ENCODE measurements around the gene DYNC1LI1.
A peak's percentile ranks its signal among the peaks of the same experiment; 100 is the strongest.
"Not testable (repeated sequence)": the region's sequence is repeated elsewhere in the genome, so short reads cannot be mapped to it uniquely, and the experiment has no call there.

Gene DYNC1LI1

GRCh38 chr3:32578669-32579068 is 8.0 kb upstream of the DYNC1LI1 start:
- not testable (repeated sequence) for DNase-seq

- DNase-seq, result peak; percentile 23
Measured at GRCh38 chr3:32577581-32578556, 7.2 kb upstream of the DYNC1LI1 start.

- no peak for DNase-seq
Measured at GRCh38 chr3:32577174-32577573, 6.5 kb upstream of the DYNC1LI1 start.

- DNase-seq, result no peak
Measured at GRCh38 chr3:32575451-32576113, 4.9 kb upstream of the DYNC1LI1 start.

- DNase-seq, result no peak
Measured at GRCh38 chr3:32571192-32571485, 481 bp upstream of the DYNC1LI1 start.

- DNase-seq, result peak; percentile 34
Measured at GRCh38 chr3:32569540-32570420, 878 bp downstream of the DYNC1LI1 start.

GRCh38 chr3:32568953-32569352 is 1.7 kb downstream of the DYNC1LI1 start:
- DNase-seq, result no peak

- no peak for DNase-seq
Measured at GRCh38 chr3:32564195-32564594, 6.5 kb downstream of the DYNC1LI1 start.

- DNase-seq, result no peak
Measured at GRCh38 chr3:32562640-32563039, 8.0 kb downstream of the DYNC1LI1 start.

- no peak for DNase-seq
Measured at GRCh38 chr3:32557640-32558352, 12.9 kb downstream of the DYNC1LI1 start.

- DNase-seq, result no peak
Measured at GRCh38 chr3:32556332-32556731, 14.3 kb downstream of the DYNC1LI1 start.

- no peak for DNase-seq
Measured at GRCh38 chr3:32553973-32554372, 16.7 kb downstream of the DYNC1LI1 start.

GRCh38 chr3:32553459-32553858 is 17.2 kb downstream of the DYNC1LI1 start:
- DNase-seq, result no peak

GRCh38 chr3:32552013-32552412 is 18.6 kb downstream of the DYNC1LI1 start:
- DNase-seq, result no peak

GRCh38 chr3:32551496-32551895 is 19.2 kb downstream of the DYNC1LI1 start:
- DNase-seq, result no peak

- no peak for DNase-seq
Measured at GRCh38 chr3:32551087-32551486, 19.6 kb downstream of the DYNC1LI1 start.

- no peak for DNase-seq
Measured at GRCh38 chr3:32545305-32545704, 25.4 kb downstream of the DYNC1LI1 start.

GRCh38 chr3:32544894-32545293 is 25.8 kb downstream of the DYNC1LI1 start:
- no peak for DNase-seq

- DNase-seq, result no peak
Measured at GRCh38 chr3:32542807-32543206, 27.9 kb downstream of the DYNC1LI1 start.

GRCh38 chr3:32540899-32541298 is 29.8 kb downstream of the DYNC1LI1 start:
- no peak for DNase-seq

- no peak for DNase-seq
Measured at GRCh38 chr3:32532434-32532833, 38.2 kb downstream of the DYNC1LI1 start.

GRCh38 chr3:32531010-32531647 is 39.5 kb downstream of the DYNC1LI1 start:
- no peak for DNase-seq
